BJ (cell line): Measurements from ENCODE around the gene SNCB. TPM values are rescaled to one million over a fixed set of nuclear protein-coding genes. Genes with fewer than 3 reads are reported as not detected.

Source experiments
- CTCF ChIA-PET: fragments of 350-600 bp; formaldehyde crosslinking; extraction: SDS; loops from one replicate; lab custom pipeline; 2021; ENCODE audit warnings: antibody characterized with exemption, inconsistent platforms; lab: Yijun Ruan, JAX
- POLR2A ChIA-PET: fragments of 300-600 bp; sonication (Branson Sonifier 250); formaldehyde crosslinking; extraction: SDS; loops from one replicate; lab custom pipeline; 2021; ENCODE audit warnings: antibody characterized with exemption; lab: Charles Lee
- DNase-seq: peaks from one replicate; pipeline ENCODE4 v3.0.0-alpha.2; 2011; ENCODE audit warnings: low read depth
- H3K27me3 ChIP-seq: 2 replicates; pipeline ENCODE4 v1.6.0; 2011; ENCODE audit warnings: low read length; ENCODE audit not compliant: control insufficient read depth, insufficient read depth
- H3K36me3 ChIP-seq: 2 replicates; pipeline ENCODE4 v1.5.1; 2011; ENCODE audit warnings: low read length; ENCODE audit not compliant: control insufficient read depth, insufficient read depth
- H3K4me3 ChIP-seq: 2 replicates; pipeline ENCODE4 v1.5.1; 2011; ENCODE audit warnings: low read depth, mild to moderate bottlenecking, control low read depth, low read length
- polyA plus RNA-seq: library from polyadenylated mRNA; depleted of rRNA; stranded (reverse); fragments of >200 nt; gene quantifications from 2 replicates; pipeline ENCODE4 v1.2.3, GENCODE V29; 2011
- TF ChIP-seq, protein P1 (sequence below): IDR thresholded peaks from 2 replicates; pipeline ENCODE4 v1.5.1; 2011; ENCODE audit warnings: low read depth, mild to moderate bottlenecking, control low read depth, inconsistent platforms, low read length, moderate library complexity; ENCODE audit not compliant: insufficient read depth

The SNCB gene
- polyA plus RNA-seq, 1 experiment = not detected

DNA sequence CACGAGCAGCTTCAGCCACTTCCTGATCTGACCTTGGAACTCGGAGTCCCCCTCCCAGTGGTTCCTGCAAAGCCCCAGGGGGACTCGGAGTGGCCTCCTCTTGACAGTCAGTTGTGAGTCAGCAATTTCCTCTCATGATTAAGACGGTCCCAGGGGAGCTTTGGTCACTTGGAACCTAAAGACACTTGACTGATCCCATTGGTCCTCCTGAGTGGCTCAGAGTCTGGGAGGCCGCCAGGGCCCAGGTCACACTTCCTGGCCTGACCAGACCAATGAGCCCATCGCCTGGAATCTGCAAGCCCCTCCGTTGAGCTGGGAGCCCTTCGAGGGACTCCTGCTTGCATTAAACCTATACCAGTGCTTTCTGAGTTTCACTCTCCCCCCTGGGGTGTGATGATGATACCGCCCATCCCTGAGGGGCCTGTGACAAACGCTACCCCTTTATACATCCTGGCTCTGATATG is 46.1 kb upstream of the SNCB start:
- ChIA-PET POLR2A (no interaction called here), CTCF (interaction anchor here (1.4 to 3.4 kb wide), 2 partner anchors 12 to 16 kb away, joined by 3 to 20 read pairs; no protein-coding TSS in a partner anchor)
- no peak for DNase-seq
- Histone ChIP-seq H3K27me3 (peaks cover 16% of the 10 kb centered on the region), H3K4me3 (no peak overlapping the region), H3K36me3 (no peaks in the 10 kb centered on the region)
- TF ChIP-seq, protein P1, sequence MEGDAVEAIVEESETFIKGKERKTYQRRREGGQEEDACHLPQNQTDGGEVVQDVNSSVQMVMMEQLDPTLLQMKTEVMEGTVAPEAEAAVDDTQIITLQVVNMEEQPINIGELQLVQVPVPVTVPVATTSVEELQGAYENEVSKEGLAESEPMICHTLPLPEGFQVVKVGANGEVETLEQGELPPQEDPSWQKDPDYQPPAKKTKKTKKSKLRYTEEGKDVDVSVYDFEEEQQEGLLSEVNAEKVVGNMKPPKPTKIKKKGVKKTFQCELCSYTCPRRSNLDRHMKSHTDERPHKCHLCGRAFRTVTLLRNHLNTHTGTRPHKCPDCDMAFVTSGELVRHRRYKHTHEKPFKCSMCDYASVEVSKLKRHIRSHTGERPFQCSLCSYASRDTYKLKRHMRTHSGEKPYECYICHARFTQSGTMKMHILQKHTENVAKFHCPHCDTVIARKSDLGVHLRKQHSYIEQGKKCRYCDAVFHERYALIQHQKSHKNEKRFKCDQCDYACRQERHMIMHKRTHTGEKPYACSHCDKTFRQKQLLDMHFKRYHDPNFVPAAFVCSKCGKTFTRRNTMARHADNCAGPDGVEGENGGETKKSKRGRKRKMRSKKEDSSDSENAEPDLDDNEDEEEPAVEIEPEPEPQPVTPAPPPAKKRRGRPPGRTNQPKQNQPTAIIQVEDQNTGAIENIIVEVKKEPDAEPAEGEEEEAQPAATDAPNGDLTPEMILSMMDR = no peak

- Histone ChIP-seq H3K27me3 (peaks cover 13% of the 10 kb centered on the region), H3K36me3 (no peaks in the 10 kb centered on the region), H3K4me3 (no peak overlapping the region)
- TF ChIP-seq, protein P1 = peak; percentile 60
- no peak for DNase-seq
- CTCF ChIA-PET = interaction anchor here (1.4 to 3.4 kb wide), 2 partner anchors 12 to 15 kb away, joined by 3 to 20 read pairs; no protein-coding TSS in a partner anchor
- POLR2A ChIA-PET = no interaction called here
These were observed 45.5 kb upstream of the SNCB start for GRCh38 chr5:176675676-176676360.

DNA sequence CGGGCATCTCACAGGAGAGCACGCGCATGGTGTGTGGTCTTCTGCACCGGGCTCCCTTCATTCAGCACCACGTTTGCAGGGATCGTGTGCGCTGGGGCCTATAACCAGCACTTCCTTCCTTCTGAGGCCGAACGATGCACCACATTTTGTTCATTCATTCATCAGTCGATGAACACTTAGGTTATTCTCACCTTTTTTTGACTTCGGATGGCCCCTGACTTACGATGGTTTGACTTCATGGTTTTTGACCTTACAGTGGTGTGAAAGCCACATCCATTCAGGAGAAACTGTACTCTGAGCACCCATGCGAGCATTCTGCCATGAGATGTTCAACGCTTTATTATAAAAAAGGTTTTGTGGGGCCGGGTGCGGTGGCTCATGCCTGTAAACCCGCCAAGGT is 44.5 kb upstream of the SNCB start:
- Histone ChIP-seq H3K36me3 (no peaks in the 10 kb centered on the region), H3K4me3 (no peak overlapping the region), H3K27me3 (peaks cover 17% of the 10 kb centered on the region)
- TF ChIP-seq, protein P1 = no peak
- POLR2A ChIA-PET = no interaction called here
- no peak for DNase-seq
- CTCF ChIA-PET = interaction anchor here (3.3 kb wide), 1 partner anchor 14 kb away, joined by 14 read pairs; no protein-coding TSS in a partner anchor

DNA sequence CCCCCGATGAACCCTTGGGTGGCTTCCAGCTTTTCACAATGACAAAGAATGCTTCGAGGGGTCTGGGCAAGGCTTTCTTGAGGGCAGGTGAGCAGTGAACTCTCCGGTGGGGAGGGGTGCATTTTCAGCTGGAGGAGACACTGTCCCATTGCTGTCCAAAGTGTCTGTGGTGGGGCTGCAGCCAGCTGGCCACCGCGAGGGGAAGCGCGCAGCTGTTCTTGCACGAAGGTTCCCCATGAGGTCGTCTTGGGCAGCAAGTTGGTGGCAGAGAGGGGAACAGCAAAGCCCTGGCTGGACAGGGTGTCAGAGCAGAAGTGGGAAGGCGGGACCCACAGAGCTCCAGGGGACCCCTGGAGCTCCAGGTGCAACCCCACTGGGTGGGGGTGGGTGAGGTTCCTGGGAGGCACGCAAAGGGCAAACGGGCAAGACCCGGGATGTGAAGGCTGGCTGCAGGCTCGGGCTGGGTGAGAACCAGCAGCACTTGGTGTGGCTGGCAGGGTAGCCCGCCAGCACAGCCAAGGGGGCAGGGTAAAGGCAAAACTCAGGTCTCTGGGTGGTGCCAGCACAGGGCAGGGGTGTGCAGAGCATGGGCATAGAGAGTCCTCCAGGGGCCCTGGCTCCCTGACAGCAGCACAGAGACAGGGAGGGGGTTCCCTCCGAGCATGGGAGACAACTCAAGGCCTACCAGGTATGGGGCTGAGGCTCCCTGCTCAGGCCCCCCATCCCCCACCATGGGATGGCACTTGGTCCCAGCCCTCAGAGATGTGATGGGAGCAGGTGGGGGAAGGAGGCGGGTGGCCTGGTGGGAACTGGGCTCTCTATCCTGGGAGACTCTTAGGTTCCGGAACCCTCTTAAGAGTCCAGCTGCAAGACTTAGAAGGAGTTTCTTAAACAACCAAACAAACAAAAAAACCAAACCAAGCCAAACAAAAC is 43.6 kb upstream of the SNCB start:
- ChIA-PET POLR2A (no interaction called here), CTCF (interaction anchor here (3.3 kb wide), 1 partner anchor 14 kb away, joined by 14 read pairs; no protein-coding TSS in a partner anchor)
- H3K27me3 ChIP-seq = peaks cover 17% of the 10 kb centered on the region
- no peak for DNase-seq
- TF ChIP-seq, protein P1 = no peak
- no peaks in the 10 kb centered on the region for H3K36me3 ChIP-seq
- H3K4me3 ChIP-seq = no peak overlapping the region
